ENCODE measurements around the gene HAPLN3.

DNA sequence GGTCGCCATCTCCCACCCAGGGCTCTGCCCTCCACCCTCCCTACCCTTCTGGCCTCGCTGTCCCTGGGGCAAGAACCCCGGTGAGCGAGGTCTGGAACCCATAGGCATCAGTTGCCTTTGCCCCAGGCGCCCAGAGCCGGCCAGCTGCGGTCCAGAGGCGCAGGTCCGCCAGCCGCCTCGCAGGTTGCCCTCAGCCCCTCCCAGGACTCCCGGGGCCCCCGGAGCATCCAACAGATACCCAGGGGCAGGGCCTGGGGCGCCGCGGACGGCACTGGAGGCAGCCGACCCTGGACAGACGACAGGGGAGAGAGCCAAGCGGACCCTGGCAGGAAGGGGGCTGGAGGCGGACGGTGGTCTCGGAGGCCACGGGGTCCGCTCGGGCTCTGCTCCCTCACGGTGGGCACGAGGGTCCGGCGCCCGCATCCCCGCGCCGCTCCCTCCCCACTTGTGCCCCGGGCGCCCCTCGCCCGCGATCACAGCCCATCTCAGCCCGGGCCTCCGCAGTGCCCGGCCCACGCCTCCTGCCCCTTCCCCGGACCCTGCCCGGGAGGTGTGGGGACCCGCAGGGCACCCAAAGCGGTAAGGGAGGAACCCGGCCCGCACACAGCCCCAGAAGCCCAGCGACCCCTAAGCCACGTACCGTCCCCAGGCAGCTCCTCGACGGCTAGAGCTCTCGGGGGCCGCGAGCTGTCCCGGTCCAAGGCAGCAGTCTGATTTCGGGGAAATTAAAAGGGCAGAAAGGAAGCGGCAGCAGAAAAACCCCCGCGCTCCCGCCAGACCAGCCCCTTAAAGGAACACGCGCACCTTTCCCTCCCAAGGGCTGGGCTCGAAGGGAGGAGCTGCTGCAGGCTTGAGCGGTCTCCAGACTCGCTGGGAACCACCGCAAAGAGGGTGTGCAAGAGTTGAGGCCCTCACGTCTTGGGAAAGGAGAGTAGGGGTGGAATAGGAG lies at the start of gene HAPLN3:
- TF ChIP-seq, protein P1, sequence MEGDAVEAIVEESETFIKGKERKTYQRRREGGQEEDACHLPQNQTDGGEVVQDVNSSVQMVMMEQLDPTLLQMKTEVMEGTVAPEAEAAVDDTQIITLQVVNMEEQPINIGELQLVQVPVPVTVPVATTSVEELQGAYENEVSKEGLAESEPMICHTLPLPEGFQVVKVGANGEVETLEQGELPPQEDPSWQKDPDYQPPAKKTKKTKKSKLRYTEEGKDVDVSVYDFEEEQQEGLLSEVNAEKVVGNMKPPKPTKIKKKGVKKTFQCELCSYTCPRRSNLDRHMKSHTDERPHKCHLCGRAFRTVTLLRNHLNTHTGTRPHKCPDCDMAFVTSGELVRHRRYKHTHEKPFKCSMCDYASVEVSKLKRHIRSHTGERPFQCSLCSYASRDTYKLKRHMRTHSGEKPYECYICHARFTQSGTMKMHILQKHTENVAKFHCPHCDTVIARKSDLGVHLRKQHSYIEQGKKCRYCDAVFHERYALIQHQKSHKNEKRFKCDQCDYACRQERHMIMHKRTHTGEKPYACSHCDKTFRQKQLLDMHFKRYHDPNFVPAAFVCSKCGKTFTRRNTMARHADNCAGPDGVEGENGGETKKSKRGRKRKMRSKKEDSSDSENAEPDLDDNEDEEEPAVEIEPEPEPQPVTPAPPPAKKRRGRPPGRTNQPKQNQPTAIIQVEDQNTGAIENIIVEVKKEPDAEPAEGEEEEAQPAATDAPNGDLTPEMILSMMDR (conservative IDR thresholded peaks at IDR 0.05; ENCODE audit: low read length), result no peak
- no peak for TF ChIP-seq EZH2phosphoT487 (IDR thresholded peaks at IDR 0.05; ENCODE audit: borderline replicate concordance)
